Measurements from ENCODE around the gene NFKB1. TPM values are rescaled to one million over a fixed set of nuclear protein-coding genes. Genes with fewer than 3 reads are reported as not detected.
"Not testable (repeated sequence)": the region's sequence is repeated elsewhere in the genome, so short reads cannot be mapped to it uniquely, and the experiment has no call there.

Gene NFKB1
- total RNA-seq, 2 experiments from 2014 or later, result 179 to 180 TPM

DNA sequence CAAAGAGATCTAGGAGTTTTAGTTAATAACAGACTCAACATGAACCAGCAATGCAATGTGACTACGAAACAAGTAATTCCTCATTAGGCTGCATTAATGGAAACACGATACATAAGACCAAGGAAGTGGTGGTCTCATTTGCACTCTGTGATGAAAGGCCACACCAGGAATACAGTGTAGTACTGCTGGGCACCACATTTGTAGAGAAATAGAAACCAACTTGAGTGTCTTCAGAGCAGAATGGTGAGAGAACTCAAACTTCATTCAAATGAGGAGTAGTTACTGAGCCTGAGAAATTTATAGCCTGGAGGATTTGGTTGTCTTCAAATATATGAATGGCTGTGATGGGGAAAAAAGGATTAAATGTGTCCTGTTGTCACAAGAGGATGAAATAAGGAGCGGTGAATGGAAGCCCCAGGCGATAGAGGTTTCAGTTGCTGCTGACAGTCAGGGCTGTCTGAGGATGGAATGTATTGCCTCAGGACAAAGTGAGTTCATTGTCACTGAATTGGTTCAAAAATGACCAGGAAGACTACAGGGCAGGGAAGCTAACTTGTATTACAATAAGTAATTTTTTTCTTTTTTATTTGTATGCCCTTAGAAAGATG lies 50.9 kb downstream of the NFKB1 start:
- CTCF ChIA-PET, result no interaction called here
- POLR2A ChIA-PET, result no interaction called here

DNA sequence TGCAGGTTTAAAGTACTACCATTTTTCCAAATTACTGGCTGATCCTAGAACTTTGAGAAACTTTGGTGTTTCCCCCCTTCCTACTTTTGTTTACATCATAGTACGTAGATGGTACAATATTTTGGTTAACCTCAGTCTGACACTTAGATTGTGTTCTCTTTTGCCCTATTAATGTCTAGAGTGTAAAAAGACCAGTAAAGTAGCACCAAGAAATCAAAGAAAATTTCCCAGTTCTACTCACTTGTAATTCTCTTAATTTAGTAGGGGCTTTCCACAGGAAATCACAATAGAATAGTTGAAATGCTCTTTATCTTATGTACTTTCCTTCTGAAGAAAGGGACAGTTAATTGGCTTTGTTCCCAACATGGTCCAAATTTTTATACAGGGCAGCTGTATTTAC lies 51.6 kb downstream of the NFKB1 start:
- ChIA-PET CTCF (no interaction called here), POLR2A (no interaction called here)

DNA sequence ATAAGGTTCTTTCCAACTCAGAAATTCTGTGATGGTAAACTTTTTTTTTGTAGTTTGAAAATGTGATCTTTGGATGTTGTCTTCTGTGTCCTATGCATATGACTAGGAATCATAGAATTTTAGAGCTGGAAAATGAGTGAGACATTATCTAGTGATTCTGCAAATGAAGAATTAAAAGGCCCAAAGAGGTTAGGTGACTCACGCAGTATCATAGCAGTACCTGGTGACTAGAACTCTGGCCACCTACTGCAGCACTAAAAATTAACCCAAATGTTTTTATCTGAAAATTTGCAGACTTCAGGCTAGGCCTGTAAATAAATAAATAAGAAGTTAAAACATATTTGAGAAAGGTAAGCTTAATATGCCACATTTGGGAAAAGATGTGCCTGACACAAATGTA lies 52.8 kb downstream of the NFKB1 start:
- POLR2A ChIA-PET, result no interaction called here
- CTCF ChIA-PET, result no interaction called here

DNA sequence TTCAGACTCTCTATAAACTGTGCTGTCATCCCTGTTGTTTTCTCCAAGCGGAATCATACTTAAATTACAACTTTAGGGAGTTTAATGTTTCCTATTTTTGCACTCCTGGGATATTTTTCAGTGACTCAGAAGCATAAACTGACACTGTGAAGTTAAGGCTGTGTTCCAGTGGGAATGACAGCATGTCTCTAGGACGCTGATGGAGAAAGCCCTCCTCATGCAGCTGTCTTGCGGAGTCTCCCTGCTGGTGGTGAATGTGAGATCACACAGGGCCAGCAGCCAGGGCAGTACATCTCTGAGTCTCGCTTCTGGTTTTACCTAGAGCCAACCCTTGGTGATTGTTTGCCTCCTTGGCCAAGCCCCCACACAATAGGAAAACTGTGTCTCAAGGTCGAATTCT lies 53.3 kb downstream of the NFKB1 start:
- ChIA-PET POLR2A (no interaction called here), CTCF (no interaction called here)

DNA sequence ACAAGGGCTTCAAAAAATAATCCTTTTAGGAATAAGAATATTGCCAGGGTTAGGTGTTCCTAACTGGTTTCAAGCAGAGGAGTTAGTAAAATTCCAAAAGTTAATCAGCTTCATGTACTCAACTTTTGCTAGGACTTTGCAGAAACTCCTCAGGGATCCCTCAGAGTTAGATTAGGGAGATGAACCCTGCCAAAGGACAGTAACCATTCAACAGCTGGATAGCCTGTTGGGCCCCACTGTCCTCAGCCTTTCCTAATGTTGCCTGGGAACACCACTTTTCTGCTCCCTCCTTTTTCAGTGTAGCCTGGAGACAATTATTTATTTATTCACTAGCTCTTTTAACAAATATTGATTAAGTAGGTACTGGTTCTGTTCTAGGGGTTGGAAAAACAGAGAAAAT lies 53.8 kb downstream of the NFKB1 start:
- ChIA-PET POLR2A (no interaction called here), CTCF (no interaction called here)

DNA sequence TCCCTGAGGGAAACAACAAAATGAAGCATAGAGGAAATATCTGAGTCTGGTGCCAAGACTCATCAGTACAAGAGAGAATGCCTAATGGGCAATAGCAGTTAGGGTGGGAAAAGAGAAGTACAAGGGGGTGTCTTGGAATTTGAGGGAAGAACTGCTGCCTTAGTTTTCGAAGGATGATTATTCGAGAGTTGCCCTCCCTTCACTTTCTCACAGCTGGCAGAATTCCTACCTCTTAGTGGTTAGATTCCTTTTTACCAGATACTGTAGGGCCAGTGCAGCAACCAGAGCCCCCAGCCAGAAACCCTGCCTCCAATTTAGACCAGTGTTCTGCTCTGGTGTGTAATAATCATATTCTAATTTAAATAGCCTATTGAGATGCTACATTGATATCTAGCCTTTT lies 56.5 kb downstream of the NFKB1 start:
- POLR2A ChIA-PET, result no interaction called here
- CTCF ChIA-PET, result no interaction called here

DNA sequence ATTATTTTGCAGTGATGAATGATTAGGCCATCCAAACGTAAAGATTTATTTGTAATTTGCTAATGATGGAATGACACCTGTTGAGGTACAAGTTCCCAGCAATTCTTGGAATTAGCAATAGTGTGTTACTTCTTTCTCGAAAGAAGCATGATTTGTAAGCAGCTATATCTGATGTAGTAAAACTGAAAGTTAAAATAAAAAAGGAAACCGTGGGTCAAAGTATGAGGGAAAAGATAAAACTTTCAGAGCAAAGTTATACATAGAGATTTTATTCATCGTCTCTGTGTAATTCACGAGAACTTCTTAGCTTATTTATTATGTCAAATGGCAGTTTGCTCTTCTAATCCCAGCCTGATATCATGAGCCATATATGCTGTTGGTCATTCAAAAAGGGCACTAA lies 59.0 kb downstream of the NFKB1 start:
- ChIA-PET POLR2A (no interaction called here), CTCF (no interaction called here)

DNA sequence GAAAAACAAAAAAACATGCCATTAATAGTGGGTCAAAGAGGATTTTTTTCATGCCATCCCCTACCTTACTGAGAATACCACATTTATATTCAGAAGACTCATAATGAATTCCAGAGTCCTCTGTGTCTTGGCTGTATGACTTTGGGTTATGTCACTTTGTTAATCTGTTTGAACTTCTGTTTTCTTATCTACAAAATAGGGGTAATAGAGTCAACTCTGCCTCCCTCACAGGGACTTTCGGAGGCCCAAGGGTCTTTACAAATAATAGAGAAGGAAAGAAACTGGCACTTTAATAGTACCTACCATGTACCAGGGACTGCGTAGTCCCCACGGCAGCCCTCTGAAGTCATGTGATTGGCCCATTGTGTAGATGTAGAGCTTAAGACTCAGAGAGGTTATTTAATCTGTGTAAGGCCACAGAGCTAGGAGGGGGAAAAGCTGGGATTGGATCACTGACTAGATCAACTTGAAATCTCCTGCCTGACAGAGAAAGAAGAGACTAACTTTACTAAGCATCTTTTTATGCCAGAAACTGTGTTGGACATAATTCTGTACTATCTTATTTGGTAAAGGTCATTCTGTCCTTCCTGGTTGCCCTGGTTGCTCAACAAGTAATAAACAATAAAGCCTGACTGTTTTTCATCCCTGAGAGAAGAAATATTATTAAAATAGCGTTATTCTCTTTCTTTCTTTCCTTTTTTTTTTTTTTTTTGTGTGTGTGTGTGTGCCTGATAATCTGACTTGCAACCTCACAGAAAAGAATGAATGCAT lies 59.6 kb downstream of the NFKB1 start:
- CTCF ChIA-PET, result no interaction called here
- POLR2A ChIA-PET, result no interaction called here

DNA sequence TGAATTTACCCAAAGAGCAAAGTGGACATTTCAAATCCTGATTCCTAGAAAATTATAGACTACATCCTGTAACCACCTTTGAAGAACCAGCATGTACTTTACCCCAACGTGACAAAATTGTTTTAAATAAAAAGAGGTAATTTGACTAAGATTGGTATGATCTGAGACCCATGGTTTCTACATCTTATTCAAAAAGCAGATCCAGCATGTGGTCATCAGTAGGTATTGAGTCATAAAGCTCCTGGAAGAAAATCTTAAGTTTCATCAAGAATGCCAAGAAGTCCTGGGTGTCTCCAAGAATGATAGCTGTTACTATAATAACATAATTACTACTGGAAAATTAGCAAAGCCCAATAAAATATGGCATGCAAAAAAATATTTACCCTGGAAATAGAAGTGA lies 61.8 kb downstream of the NFKB1 start:
- POLR2A ChIA-PET, result no interaction called here

DNA sequence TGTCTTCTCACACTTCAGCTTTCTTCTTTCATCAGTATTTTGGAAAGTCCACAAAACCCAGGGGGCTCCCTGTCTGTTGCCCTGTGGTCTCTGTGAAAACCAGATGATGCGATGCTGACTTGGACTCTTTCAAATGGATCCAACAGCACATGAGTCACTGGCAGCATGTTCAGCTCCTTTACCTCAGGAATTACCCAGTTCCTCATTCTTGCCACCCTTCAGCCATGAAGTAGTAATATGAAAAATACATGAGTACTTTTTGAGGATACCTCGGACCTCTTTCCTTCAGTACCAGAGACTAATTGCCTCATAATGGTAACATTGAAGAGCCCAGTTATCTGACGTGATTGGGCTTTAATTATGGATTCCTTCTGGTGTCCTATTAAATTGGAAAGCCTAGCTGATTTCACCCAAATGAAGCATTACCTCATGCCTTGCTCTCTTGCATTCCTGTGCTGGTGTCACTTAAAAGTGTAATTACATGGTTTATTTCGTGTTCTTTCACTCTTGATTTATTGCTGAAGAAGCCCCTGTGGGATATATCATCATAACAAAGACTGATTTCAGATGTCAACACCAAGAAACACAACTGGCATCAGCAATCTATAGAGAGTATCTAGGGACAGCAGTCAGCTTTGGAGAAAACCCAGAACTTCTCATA lies 63.4 kb downstream of the NFKB1 start:
- POLR2A ChIA-PET, result no interaction called here
- CTCF ChIA-PET, result interaction anchor here (2.0 kb wide), 1 partner anchor 16 kb away, joined by 4 read pairs; no protein-coding TSS in a partner anchor

More for the DNA sequence above, 61.8 kb downstream of the NFKB1 start:
- CTCF ChIA-PET, result no interaction called here

DNA sequence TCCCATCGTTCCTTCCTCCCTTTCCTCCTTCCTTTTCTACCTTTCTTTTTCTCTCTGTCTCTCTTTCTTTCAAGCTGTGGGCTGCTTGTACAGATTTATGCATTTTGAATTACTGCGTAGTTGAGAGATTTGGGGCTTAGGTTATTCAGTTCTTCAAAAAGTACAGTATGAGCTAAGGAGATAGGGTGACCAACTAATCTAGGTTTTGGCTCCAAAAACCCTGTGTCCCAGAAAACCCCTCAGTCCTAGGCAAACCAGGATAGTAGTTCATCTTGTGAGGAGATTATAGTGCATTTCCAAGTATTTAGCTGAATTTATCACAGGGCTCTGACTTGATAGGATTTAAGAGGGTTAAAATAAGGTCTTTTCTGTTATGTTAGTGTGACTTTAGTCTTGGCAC lies 64.5 kb downstream of the NFKB1 start:
- ChIA-PET POLR2A (no interaction called here), CTCF (interaction anchor here (2.0 kb wide), 1 partner anchor 14 kb away, joined by 4 read pairs; no protein-coding TSS in a partner anchor)

DNA sequence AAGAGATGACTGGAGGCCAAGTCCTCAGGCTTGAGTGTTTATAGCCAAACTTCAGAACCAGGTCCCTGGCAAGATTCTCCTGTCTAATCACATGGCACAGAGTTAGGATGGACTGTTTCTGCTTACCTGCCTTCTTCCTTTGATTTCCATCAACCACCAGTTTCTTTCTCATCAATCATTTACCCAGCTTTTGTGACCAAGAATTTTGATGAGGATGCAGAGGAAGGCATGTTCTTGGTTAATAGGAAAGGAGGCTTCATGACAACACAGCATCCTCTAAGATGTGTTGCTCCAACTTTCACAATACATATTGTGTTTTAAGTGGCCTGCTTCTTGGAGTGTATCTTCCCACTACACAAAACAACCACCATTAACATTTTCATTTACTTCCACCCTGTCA lies 65.3 kb downstream of the NFKB1 start:
- POLR2A ChIA-PET, result no interaction called here
- CTCF ChIA-PET, result no interaction called here

DNA sequence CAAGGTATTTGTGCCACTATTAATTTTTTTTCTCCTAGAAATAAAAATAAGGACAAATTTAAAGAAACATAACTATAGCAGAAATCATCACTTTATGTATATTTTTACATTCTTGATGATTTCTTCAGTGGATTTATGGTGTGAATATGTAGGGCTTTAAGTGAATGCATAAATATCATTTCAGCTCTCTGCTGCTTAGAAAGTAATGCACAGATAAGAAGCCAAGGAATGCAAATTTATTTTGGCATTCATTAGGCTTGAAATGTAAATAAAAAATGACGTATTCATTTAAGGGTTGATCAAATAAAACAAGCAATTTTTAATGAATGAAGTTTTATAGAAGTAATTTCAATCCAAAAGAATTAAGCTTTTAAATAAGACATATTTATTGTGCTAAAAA lies 66.3 kb downstream of the NFKB1 start:
- ChIA-PET POLR2A (no interaction called here), CTCF (no interaction called here)

DNA sequence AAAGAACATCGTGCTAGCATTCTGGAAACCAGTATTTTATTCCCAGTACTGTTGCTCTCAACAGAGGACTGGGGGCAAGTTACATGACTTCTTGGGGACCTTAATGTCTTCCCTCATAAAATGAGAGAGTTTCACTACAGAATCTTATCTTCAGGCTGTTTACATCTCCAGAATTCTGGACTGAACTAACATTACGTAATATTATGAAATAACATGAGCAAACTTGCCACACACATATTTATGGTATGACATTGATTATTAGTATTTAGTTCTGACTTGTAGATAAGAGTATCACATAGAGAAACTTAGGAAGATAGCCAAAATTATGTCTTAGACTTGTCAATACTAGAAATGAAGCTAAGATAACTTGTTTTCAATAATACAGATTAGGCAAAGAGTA lies 68.0 kb downstream of the NFKB1 start:
- POLR2A ChIA-PET, result no interaction called here
- CTCF ChIA-PET, result no interaction called here

DNA sequence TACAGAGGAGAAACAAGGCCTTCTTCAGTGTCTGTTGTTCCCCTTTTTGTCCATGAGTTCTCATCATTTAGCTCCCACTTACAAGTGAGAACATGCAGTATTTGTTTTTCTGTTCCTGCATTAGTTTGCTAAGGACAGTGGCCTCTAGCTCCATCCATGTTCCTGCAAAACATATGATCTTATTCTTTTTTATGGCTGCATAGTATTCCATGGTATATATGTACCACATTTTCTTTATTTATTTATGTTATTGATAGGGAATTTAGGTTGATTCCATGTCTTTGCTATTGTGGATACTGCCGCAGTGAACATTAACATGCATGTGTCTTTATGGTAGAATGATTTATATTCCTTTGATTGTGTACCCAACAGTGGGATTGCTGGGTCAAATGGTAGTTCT lies 69.1 kb downstream of the NFKB1 start:
- CTCF ChIA-PET, POLR2A ChIA-PET: not testable (repeated sequence)

DNA sequence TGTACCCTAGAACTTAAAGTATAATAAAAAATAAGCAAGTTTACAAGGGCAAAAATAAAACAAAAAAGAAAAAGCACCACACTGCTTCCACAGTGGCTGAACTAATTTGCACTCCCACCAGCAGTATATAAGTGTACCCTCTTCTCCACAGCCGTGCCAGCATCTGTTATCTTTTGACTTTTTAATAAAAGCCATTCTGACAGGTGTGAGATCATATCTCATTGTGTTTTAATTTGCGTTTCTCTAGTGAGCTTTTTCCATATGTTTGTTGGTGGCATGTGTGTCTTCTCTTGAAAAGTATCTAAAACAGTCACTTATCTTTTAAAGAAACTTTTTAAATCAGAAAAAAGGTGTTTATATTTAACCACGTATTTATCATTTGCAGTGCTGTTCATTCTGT lies 71.3 kb downstream of the NFKB1 start:
- POLR2A ChIA-PET, result no interaction called here
- CTCF ChIA-PET, result no interaction called here

DNA sequence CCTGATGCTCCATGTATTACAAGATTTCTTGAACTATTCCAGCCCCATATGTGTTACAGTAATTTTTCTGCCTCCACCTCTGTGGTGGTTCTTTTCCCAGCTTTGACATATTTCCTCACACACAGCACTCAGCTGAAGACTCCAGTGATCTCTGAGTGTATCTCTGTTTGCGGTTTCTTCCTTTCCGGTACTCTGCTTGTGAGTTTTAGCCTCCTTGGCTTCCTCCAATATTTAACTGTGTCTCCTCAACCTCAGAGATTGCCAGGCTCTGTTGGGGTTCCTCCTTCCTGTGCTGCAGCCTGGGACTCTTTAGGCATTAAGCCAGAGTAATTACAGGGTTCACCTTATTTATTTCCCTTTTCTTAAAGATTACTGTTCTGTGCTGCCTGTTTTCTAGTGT lies 73.2 kb downstream of the NFKB1 start:
- ChIA-PET POLR2A (no interaction called here), CTCF (no interaction called here)

DNA sequence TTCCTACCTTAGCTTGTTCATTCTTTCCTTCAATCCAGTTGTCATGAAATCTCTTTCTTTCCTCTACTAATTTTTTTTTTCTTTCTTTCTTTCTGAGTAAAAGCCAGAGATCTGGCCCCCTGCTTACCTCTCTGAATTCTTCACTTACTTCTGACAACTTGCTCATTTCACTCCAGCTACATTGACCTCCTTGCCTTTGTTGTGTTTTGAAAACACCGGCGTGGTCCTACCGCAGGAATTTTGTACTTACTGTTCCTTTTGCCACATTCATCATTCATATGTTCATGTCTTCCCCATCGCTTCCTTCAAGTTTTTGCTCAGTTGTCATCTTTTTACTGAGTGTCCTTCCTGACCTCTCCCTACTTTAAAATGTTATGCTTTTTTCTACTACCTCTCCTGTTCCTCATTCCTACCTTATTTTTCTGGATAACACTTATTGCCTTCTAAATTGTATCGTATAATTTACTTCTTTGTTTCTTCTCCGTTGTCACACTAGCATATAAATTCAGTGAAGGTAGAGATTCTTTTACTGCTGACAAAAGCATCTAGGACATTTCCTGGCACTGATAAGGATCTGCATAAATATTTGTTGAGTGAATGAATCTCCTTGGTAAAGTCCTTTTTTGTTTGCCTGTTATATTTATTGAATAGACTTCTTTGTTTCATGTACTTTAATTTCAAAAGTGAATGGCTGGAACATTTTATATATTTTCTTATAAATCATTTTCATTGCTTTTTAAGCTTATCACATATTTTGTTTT lies 74.4 kb downstream of the NFKB1 start:
- ChIA-PET POLR2A (no interaction called here), CTCF (no interaction called here)

DNA sequence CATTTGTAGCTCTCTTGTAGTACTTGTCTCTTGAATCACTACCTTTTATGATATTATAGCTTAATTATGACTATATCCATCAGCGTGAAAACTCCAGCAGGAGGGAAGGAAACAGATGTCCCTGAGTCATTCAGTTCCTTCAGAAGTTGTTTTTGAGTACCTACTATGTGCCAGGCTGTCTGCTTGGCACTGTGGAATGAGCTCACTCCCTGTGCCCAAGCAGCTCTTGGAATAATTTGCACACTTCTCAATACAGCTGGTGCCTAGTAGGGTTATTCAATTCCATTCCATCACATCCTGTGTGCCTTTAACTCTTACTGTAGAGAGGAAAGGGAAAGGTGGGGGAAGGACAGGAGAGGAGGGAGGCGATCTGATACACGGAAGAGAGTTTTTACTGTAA lies 77.1 kb downstream of the NFKB1 start:
- POLR2A ChIA-PET, result no interaction called here
- CTCF ChIA-PET, result no interaction called here

DNA sequence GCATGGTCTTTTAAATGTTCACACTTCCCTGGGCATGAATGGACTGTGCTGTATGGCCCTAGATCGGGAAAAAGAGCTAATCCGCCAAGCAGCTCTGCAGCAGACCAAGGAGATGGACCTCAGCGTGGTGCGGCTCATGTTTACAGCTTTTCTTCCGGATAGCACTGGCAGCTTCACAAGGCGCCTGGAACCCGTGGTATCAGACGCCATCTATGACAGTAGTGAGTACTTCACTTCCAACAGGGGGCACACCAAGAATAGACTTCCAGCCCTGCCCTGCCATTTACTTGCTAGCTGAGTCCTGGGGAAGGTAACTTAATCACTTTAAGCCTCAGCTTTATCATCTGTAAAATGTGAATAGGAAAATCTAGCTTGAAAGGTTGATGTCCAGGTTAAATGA lies 77.7 kb downstream of the NFKB1 start:
- ChIA-PET CTCF (interaction anchor here (0.9 kb wide), 1 partner anchor 35 kb away, joined by 3 read pairs; no protein-coding TSS in a partner anchor), POLR2A (no interaction called here)

Data from activated CD8-positive, alpha-beta memory T cell treated with anti-CD3 and anti-CD28 coated beads for 36 hours (primary cell).